HCT116 (cell line): Measurements from ENCODE around the gene GRB2. TPM values are rescaled to one million over a fixed set of nuclear protein-coding genes. Genes with fewer than 3 reads are reported as not detected.

Experiments used
- ATAC-seq: fragments of 200-7000 bp; cut with Tn5 transposase; 2 replicates; pipeline ENCODE4 v1.9.1; 2020; ENCODE audit warnings: mild to moderate bottlenecking, moderate library complexity
- BruUV-seq: library from RNA; stranded (reverse); fragments of 400-500 nt; replicated peaks from 2 replicates; lab custom pipeline; 2021; lab: Mats Ljungman, UMichigan
- CTCF ChIA-PET: fragments of 300-600 bp; sonication (Branson Sonifier 250); formaldehyde crosslinking; loops from one replicate; lab custom pipeline; 2021; ENCODE audit warnings: antibody characterized with exemption; lab: Charles Lee
- POLR2A ChIA-PET: fragments of 300-600, 350-600 bp; sonication (Branson Sonifier 250); formaldehyde crosslinking; loops from one replicate; lab custom pipeline; 2021; ENCODE audit warnings: antibody characterized with exemption; lab: Charles Lee
- RAD21 ChIA-PET, 2 experiments: fragments of 300-600 bp; sonication (Branson Sonifier 250); formaldehyde crosslinking; loops; one replicate each; lab custom pipeline; 2023; ENCODE audit warnings: low total read pairs in 2 of 2; ENCODE audit not compliant: uncharacterized antibody in 2 of 2, unreplicated experiment in 2 of 2, low non-redundant PET in 1 of 2; lab: Charles Lee
- DNase-seq: peaks from one replicate; pipeline ENCODE4 v3.0.0-alpha.2; 2010; ENCODE audit warnings: low read depth, low spot score
- H2AFZ ChIP-seq: fragments of 200-600 bp; shearing (Covaris generic), sonication (generic); 2 replicates; pipeline ENCODE4 v1.6.1; 2017; ENCODE audit warnings: low read depth, mixed run types, mixed read lengths, antibody characterized with exemption, low read length; ENCODE audit not compliant: poor library complexity, severe bottlenecking
- H3K27ac ChIP-seq: 2 replicates; pipeline ENCODE4 v1.5.1; 2012; ENCODE audit warnings: low read depth, low read length
- H3K27me3 ChIP-seq: fragments of 200-600 bp; sonication (generic); 2 replicates; pipeline ENCODE4 v1.6.1; 2016; ENCODE audit warnings: mixed run types, low read length, mixed read lengths; ENCODE audit not compliant: insufficient read depth
- H3K36me3 ChIP-seq, 2 experiments: fragments of 200-500 bp in 1 of 2; fragments of 200-600 bp in 1 of 2; sonication (Bioruptor generic) in 1 of 2; sonication (generic) in 1 of 2; 2 replicates each; pipeline versions ENCODE4 v1.5.1 to v1.6.1; 2014 to 2016; ENCODE audit warnings: low read length in 2 of 2, inconsistent platforms in 1 of 2, mixed read lengths in 1 of 2, mixed run types in 1 of 2; ENCODE audit not compliant: insufficient read depth in 2 of 2, control insufficient read depth in 1 of 2
- H3K4me1 ChIP-seq, 2 experiments: fragments of 200-600 bp in 1 of 2; sonication (generic) in 1 of 2; 2 replicates each; pipeline versions ENCODE4 v1.5.1 to v1.6.1; 2012 to 2017; ENCODE audit warnings: low read length in 2 of 2, inconsistent platforms in 1 of 2, mild to moderate bottlenecking in 1 of 2, mixed read lengths in 1 of 2, mixed run types in 1 of 2, moderate library complexity in 1 of 2; ENCODE audit not compliant: insufficient read depth in 2 of 2, control insufficient read depth in 1 of 2
- H3K4me2 ChIP-seq: fragments of 200-600 bp; sonication (generic); 2 replicates; pipeline ENCODE4 v1.6.1; 2017; ENCODE audit warnings: mixed run types, low read length, mixed read lengths
- H3K4me3 ChIP-seq, 2 experiments: fragments of 200-600 bp in 1 of 2; sonication (generic) in 1 of 2; replicated peaks in 1 of 2; 2 replicates each; pipeline ENCODE4 v1.5.1; 2011 to 2016; ENCODE audit warnings: low read length in 2 of 2, control low read depth in 1 of 2, low read depth in 1 of 2, mild to moderate bottlenecking in 1 of 2, mixed read lengths in 1 of 2, mixed run types in 1 of 2
- H3K79me2 ChIP-seq: fragments of 200-600 bp; sonication (generic); 2 replicates; pipeline ENCODE4 v1.6.1; 2017; ENCODE audit warnings: mild to moderate bottlenecking, mixed run types, low read length, moderate library complexity, mixed read lengths; ENCODE audit not compliant: insufficient read depth
- H3K9ac ChIP-seq: fragments of 200-600 bp; sonication (generic); 2 replicates; pipeline ENCODE4 v1.6.1; 2016; ENCODE audit warnings: low read length, mixed read lengths
- H3K9me2 ChIP-seq: fragments of 200-600 bp; sonication (generic), shearing (Covaris generic); 2 replicates; pipeline ENCODE4 v1.6.1; 2017; ENCODE audit warnings: mixed run types, mild to moderate bottlenecking, moderate library complexity; ENCODE audit not compliant: insufficient read depth
- H3K9me3 ChIP-seq, 2 experiments: fragments of 200-500 bp in 1 of 2; fragments of 200-600 bp in 1 of 2; sonication (Bioruptor generic) in 1 of 2; sonication (generic) in 1 of 2; 2 replicates each; pipeline ENCODE4 v1.6.1; 2014 to 2017; ENCODE audit warnings: low read length in 2 of 2, mixed read lengths in 2 of 2, inconsistent platforms in 1 of 2, low read depth in 1 of 2, mild to moderate bottlenecking in 1 of 2, mixed run types in 1 of 2, moderate library complexity in 1 of 2; ENCODE audit not compliant: control insufficient read depth in 1 of 2, insufficient read depth in 1 of 2
- H4K20me1 ChIP-seq: fragments of 200-600 bp; sonication (generic), shearing (Covaris generic); 2 replicates; pipeline ENCODE4 v1.6.1; 2017; ENCODE audit warnings: mixed run types, mild to moderate bottlenecking, moderate library complexity; ENCODE audit not compliant: insufficient read depth
- CBX3 ChIP-seq: IDR thresholded peaks from 2 replicates; pipeline ENCODE4 v1.6.1; 2012; ENCODE audit warnings: low read depth
- CEBPB ChIP-seq: IDR thresholded peaks from 2 replicates; pipeline ENCODE4 v1.6.1; 2012; ENCODE audit warnings: low read depth
- ELF1 ChIP-seq: IDR thresholded peaks from 2 replicates; pipeline ENCODE4 v1.6.1; 2012; ENCODE audit warnings: low read depth, borderline replicate concordance
- EZH2 ChIP-seq: fragments of 200-600 bp; sonication (generic); IDR thresholded peaks from 2 replicates; pipeline ENCODE4 v1.6.1; 2017; ENCODE audit warnings: antibody characterized with exemption, mixed run types
- FOSL1 ChIP-seq: IDR thresholded peaks from 2 replicates; pipeline ENCODE4 v1.6.1; 2012; ENCODE audit warnings: low read depth
- RAD21 ChIP-seq: IDR thresholded peaks from 2 replicates; pipeline ENCODE4 v1.6.1; 2012; ENCODE audit warnings: low read depth, mild to moderate bottlenecking
- SRF ChIP-seq: IDR thresholded peaks from 2 replicates; pipeline ENCODE4 v1.6.1; 2012; ENCODE audit warnings: low read depth
- YY1 ChIP-seq: IDR thresholded peaks from 2 replicates; pipeline ENCODE4 v1.6.1; 2011; ENCODE audit warnings: low read length, low read depth, moderate library complexity, mild to moderate bottlenecking; ENCODE audit not compliant: insufficient replicate concordance; ENCODE audit errors: extremely low read depth
- ZNF274 ChIP-seq: fragments of 200-500 bp; sonication (Bioruptor generic); IDR thresholded peaks from 2 replicates; pipeline ENCODE4 v1.6.1; 2014; ENCODE audit warnings: mild to moderate bottlenecking, low read depth, low read length, inconsistent platforms
- intact Hi-C: fragments of 100-400 bp; cut with micrococcal nuclease; formaldehyde crosslinking; loops from 2 replicates; pipeline ENCODE4 v1.10.0; 2022
- total RNA-seq: library from RNA; stranded (reverse); gene quantifications from one replicate; pipeline ENCODE4 v1.2.1, GENCODE V29; 2021; ENCODE audit not compliant: unreplicated experiment
- TF ChIP-seq, protein P1 (sequence below), 3 experiments: fragments of 200-600 bp in 1 of 3; sonication (generic) in 1 of 3; IDR thresholded peaks in 2 of 3; conservative IDR thresholded peaks in 1 of 3; 2 replicates each; pipeline ENCODE4 v1.5.1; 2012 to 2017; ENCODE audit warnings: low read depth in 2 of 3, low read length in 2 of 3, antibody characterized with exemption in 1 of 3, borderline replicate concordance in 1 of 3, control low read depth in 1 of 3, mild to moderate bottlenecking in 1 of 3, mixed read lengths in 1 of 3, mixed run types in 1 of 3, moderate library complexity in 1 of 3; ENCODE audit not compliant: insufficient read depth in 1 of 3

GRB2 gene
- total RNA-seq, 1 experiment from 2014 or later = 146 TPM

DNA sequence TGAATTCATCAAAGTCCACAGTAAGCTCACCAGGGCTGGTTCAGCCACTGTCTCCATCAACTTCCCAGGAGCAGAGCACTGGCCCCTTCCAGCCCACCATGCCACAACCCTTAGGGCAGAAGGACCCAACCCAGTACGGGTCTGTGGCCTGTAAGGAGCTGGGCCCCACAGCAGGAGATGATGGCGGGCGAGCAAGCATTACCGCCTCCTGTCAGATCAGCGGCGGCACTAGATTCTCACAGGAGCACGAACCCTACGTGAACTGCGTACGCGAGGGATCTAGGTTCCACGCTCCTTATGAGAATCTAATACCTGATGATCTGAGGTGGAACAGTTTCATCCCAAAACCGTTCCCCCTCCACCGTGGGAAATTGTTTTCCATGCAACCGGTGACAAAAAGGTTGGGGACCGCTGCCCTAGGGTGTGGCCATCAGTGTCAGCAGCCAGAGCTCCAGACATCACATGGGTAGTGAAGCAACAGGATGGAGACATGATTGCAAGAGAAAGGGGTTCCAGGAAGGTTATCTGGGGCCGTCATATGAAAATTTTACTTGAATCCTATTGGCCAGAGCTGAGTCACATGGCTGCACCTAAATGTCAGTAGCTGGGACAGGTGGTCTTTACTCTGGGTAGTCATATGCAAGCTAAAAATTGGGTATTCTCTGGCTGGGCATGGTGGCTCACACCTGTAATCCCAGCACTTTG is 103.8 kb downstream of the GRB2 start:
- no TSS peak for BruUV-seq
- RAD21 ChIA-PET = no interaction called here
- no peak for ATAC-seq

More for the DNA sequence above, 103.8 kb downstream of the GRB2 start:
- Histone ChIP-seq H2AFZ (no peak overlapping the region), H3K9me3 (no peaks in the 10 kb centered on the region), H3K4me3 (no peak overlapping the region), H3K79me2 (no peaks in the 10 kb centered on the region), H3K4me2 (no peak overlapping the region), H3K27ac (no peak overlapping the region), H3K4me1 (no peaks in the 10 kb centered on the region), H3K36me3 (no peaks in the 10 kb centered on the region), H3K27me3 (no peaks in the 10 kb centered on the region), H3K9ac (no peak overlapping the region), H3K9me2 (no peaks in the 10 kb centered on the region), H4K20me1 (no peaks in the 10 kb centered on the region)
- TF ChIP-seq CEBPB (no peak), FOSL1 (no peak), RAD21 (no peak), SRF (no peak), CBX3 (no peak), ZNF274 (no peak), EZH2 (no peak), ELF1 (no peak), YY1 (no peak)
- TF ChIP-seq, protein P1, sequence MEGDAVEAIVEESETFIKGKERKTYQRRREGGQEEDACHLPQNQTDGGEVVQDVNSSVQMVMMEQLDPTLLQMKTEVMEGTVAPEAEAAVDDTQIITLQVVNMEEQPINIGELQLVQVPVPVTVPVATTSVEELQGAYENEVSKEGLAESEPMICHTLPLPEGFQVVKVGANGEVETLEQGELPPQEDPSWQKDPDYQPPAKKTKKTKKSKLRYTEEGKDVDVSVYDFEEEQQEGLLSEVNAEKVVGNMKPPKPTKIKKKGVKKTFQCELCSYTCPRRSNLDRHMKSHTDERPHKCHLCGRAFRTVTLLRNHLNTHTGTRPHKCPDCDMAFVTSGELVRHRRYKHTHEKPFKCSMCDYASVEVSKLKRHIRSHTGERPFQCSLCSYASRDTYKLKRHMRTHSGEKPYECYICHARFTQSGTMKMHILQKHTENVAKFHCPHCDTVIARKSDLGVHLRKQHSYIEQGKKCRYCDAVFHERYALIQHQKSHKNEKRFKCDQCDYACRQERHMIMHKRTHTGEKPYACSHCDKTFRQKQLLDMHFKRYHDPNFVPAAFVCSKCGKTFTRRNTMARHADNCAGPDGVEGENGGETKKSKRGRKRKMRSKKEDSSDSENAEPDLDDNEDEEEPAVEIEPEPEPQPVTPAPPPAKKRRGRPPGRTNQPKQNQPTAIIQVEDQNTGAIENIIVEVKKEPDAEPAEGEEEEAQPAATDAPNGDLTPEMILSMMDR (IDR thresholded peaks at IDR 0.05 in 2 of 3, conservative IDR thresholded peaks at IDR 0.05 in 1 of 3; ENCODE audit: borderline replicate concordance in 1 of 3, insufficient read depth in 1 of 3, low read depth in 2 of 3, low read length in 2 of 3) = no peak
- intact Hi-C loops = no loop called here
- CTCF ChIA-PET = no interaction called here
- POLR2A ChIA-PET = no interaction called here
- DNase-seq = no peak
